ENCODE results near the gene BBS10.

BBS10 gene

GRCh38 chr12:76356071-76356470 lies 7.9 kb upstream of the BBS10 start:
- no peak for DNase-seq (ENCODE audit: low read depth)
- H3K4me3 ChIP-seq (ENCODE audit: low read depth, low read length), result no peak overlapping the region
- TF ChIP-seq CTCF (IDR thresholded peaks at IDR 0.05; ENCODE audit: control insufficient read depth, extremely low read depth, insufficient read depth), result no peak

- peak; percentile 34 for DNase-seq (ENCODE audit: low read depth)
- peak overlapping the region; percentile 74 for H3K4me3 ChIP-seq (ENCODE audit: low read depth, low read length)
- TF ChIP-seq CTCF (IDR thresholded peaks at IDR 0.05; ENCODE audit: control insufficient read depth, extremely low read depth, insufficient read depth), result peak; percentile 70
Measured at GRCh38 chr12:76346798-76347420, 1.3 kb downstream of the BBS10 start.

- no peak overlapping the region for H3K4me3 ChIP-seq (ENCODE audit: low read depth, low read length)
- TF ChIP-seq CTCF (IDR thresholded peaks at IDR 0.05; ENCODE audit: control insufficient read depth, extremely low read depth, insufficient read depth), result no peak
- DNase-seq (ENCODE audit: low read depth), result no peak
Measured at GRCh38 chr12:76346236-76346635, 2.0 kb downstream of the BBS10 start.

GRCh38 chr12:76345569-76345968 lies 2.6 kb downstream of the BBS10 start:
- no peak overlapping the region for H3K4me3 ChIP-seq (ENCODE audit: low read depth, low read length)
- peak; percentile 13 for DNase-seq (ENCODE audit: low read depth)
- no peak for TF ChIP-seq CTCF (IDR thresholded peaks at IDR 0.05; ENCODE audit: control insufficient read depth, extremely low read depth, insufficient read depth)

- TF ChIP-seq CTCF (IDR thresholded peaks at IDR 0.05; ENCODE audit: control insufficient read depth, extremely low read depth, insufficient read depth), result no peak
- DNase-seq (ENCODE audit: low read depth), result no peak
Measured at GRCh38 chr12:76341436-76342030, 6.7 kb downstream of the BBS10 start.

GRCh38 chr12:76340680-76341435 lies 7.4 kb downstream of the BBS10 start:
- no peak for TF ChIP-seq CTCF (IDR thresholded peaks at IDR 0.05; ENCODE audit: control insufficient read depth, extremely low read depth, insufficient read depth)
- DNase-seq (ENCODE audit: low read depth), result no peak
- H3K4me3 ChIP-seq (ENCODE audit: low read depth, low read length), result no peak overlapping the region

More at GRCh38 chr12:76341436-76342030, 6.7 kb downstream of the BBS10 start:
- H3K4me3 ChIP-seq (ENCODE audit: low read depth, low read length), result no peak overlapping the region
